Natural killer cell (primary cell): ENCODE measurements around the gene RANGAP1. TPM values are rescaled to one million over a fixed set of nuclear protein-coding genes. Genes with fewer than 3 reads are reported as not detected.
A peak's percentile ranks its signal among the peaks of the same experiment; 100 is the strongest.

Source experiments
- ATAC-seq, 3 donors: fragments of 150-1000 bp in 2 of 3; fragments of 200-7000 bp in 1 of 3; cut with Tn5 transposase; 1 replicate in 1 of 3; 2 replicates in 2 of 3; pipeline ENCODE4 v1.10.0; 2021; ENCODE audit warnings: mild to moderate bottlenecking in 2 of 3, moderate library complexity in 2 of 3
- DNase-seq, 2 donors: peaks; one replicate each; pipeline versions ENCODE4 v3.0.0 to v3.0.0-alpha.2; 2013 to 2021; ENCODE audit warnings: mixed read lengths in 1 of 2
- H3K27ac ChIP-seq: one replicate; pipeline ENCODE4 v1.5.1; 2013; ENCODE audit warnings: mild to moderate bottlenecking, low read length
- H3K27me3 ChIP-seq: one replicate; pipeline ENCODE4 v1.6.1; 2013; ENCODE audit warnings: low read length; ENCODE audit not compliant: control insufficient read depth, insufficient read depth
- H3K36me3 ChIP-seq: one replicate; pipeline ENCODE4 v1.6.1; 2013; ENCODE audit warnings: low read length; ENCODE audit not compliant: control insufficient read depth, insufficient read depth
- H3K4me1 ChIP-seq: one replicate; pipeline ENCODE4 v1.6.1; 2013; ENCODE audit warnings: low read length; ENCODE audit not compliant: control insufficient read depth, insufficient read depth
- H3K4me3 ChIP-seq: one replicate; pipeline ENCODE4 v1.5.1; 2013; ENCODE audit warnings: low read length
- H3K9me3 ChIP-seq: one replicate; pipeline ENCODE4 v1.6.1; 2013; ENCODE audit warnings: low read length; ENCODE audit not compliant: control insufficient read depth, insufficient read depth
- H3K27ac Mint-ChIP-seq, 2 donors: one replicate each; pipeline ENCODE4 v1.8.0; 2022; ENCODE audit warnings: mild to moderate bottlenecking in 2 of 2, mixed read lengths in 2 of 2, moderate library complexity in 1 of 2
- H3K27me3 Mint-ChIP-seq, 2 donors: one replicate each; pipeline ENCODE4 v1.8.0; 2022; ENCODE audit warnings: low read depth in 2 of 2, mixed read lengths in 2 of 2
- H3K36me3 Mint-ChIP-seq: one replicate; pipeline ENCODE4 v1.8.0; 2022; ENCODE audit warnings: mixed read lengths
- H3K4me1 Mint-ChIP-seq, 2 donors: one replicate each; pipeline ENCODE4 v1.8.0; 2022; ENCODE audit warnings: mixed read lengths in 2 of 2
- H3K4me3 Mint-ChIP-seq: one replicate; pipeline ENCODE4 v1.8.0; 2022; ENCODE audit warnings: mild to moderate bottlenecking, moderate library complexity, mixed read lengths
- H3K9me3 Mint-ChIP-seq, 2 donors: one replicate each; pipeline ENCODE4 v1.8.0; 2022; ENCODE audit warnings: mixed read lengths in 2 of 2
- WGBS: methylation state at CpG from one replicate; pipeline ENCODE4 v1.1.7; 2013; ENCODE audit warnings: missing lambda C conversion rate; ENCODE audit not compliant: insufficient coverage; 5-methylcytosine and 5-hydroxymethylcytosine counted together
- intact Hi-C: fragments of 100-400 bp; cut with micrococcal nuclease; formaldehyde crosslinking; loops from one replicate; pipeline ENCODE4 v1.14.2; 2022
- total RNA-seq, 4 donors: library from RNA; stranded (reverse); fragments of 120-200 nt in 1 of 4; gene quantifications; one replicate each; pipeline versions ENCODE4 v1.2.3 to v1.2.4, GENCODE V29; 2013 to 2022
- TF ChIP-seq, protein P1 (sequence below): fragments of 200-600 bp; IDR thresholded peaks from one replicate; pipeline ENCODE4 v1.8.0; 2022; ENCODE audit warnings: antibody characterized with exemption

RANGAP1 gene
- total RNA-seq, 3 donors from 2014 or later (not counting 1 experiment from before 2014, with no cell fraction given) = 44.0 to 54.2 (median 54.0) TPM

DNA sequence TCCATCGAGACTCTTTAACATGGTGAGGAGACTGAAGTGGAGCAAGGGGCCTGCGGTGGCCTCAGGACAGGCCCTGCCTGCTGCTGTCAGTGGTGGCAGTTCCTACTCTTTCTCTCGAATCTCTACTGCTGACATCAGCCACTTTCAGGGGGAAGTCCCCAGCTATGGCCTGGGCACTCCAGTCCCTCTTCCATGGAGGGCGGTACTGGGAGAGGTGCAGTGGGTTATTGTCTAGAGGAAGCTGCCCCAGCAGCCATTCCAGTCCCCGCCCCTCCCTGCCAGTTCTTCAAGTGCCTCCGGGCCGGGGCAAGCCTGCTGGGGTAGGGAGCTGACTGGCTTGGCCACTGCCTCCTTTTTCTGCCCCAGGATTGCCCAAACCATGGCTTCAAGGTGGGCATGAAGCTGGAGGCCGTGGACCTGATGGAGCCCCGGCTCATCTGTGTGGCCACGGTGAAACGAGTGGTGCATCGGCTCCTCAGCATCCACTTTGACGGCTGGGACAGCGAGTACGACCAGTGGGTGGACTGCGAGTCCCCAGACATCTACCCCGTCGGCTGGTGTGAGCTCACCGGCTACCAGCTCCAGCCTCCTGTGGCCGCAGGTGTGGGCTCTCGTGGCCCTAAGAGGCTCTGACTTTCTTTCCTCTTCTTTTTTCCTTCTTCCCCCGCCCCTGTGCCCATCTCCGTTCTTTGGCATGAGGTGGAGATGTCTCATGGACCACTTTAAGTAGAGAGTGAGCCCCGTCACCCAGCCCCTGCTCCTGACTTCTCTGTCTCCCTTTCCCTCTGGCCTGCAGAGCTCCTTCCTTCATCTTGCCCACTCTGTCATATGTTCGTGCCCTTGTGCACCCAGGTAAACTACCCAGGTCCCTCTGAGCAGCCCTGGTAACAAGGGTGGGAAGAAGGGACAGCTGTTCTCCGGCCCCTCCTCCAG lies 59.0 kb downstream of the RANGAP1 start:
- DNase-seq (no peak), ATAC-seq (no peak)
- H3K27ac ChIP-seq = no peak overlapping the region
- no peaks in the 10 kb centered on the region for H3K4me1 ChIP-seq
- intact Hi-C loops = no loop called here
- peaks cover 58% of the 10 kb centered on the region for H3K36me3 ChIP-seq
- no peaks in the 10 kb centered on the region for H3K27me3 ChIP-seq
- H3K4me3 Mint-ChIP-seq = no peak overlapping the region
- no peaks in the 10 kb centered on the region for H3K4me1 Mint-ChIP-seq
- no peaks in the 10 kb centered on the region for H3K9me3 ChIP-seq
- no peaks in the 10 kb centered on the region for H3K9me3 Mint-ChIP-seq
- TF ChIP-seq, protein P1, sequence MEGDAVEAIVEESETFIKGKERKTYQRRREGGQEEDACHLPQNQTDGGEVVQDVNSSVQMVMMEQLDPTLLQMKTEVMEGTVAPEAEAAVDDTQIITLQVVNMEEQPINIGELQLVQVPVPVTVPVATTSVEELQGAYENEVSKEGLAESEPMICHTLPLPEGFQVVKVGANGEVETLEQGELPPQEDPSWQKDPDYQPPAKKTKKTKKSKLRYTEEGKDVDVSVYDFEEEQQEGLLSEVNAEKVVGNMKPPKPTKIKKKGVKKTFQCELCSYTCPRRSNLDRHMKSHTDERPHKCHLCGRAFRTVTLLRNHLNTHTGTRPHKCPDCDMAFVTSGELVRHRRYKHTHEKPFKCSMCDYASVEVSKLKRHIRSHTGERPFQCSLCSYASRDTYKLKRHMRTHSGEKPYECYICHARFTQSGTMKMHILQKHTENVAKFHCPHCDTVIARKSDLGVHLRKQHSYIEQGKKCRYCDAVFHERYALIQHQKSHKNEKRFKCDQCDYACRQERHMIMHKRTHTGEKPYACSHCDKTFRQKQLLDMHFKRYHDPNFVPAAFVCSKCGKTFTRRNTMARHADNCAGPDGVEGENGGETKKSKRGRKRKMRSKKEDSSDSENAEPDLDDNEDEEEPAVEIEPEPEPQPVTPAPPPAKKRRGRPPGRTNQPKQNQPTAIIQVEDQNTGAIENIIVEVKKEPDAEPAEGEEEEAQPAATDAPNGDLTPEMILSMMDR = no peak
- 97% methylated on average over 23 of the region's 26 CpGs for WGBS
- peak overlapping the region in 1 of 2 donors; percentile 59 for H3K27ac Mint-ChIP-seq
- H3K4me3 ChIP-seq = no peak overlapping the region
- H3K36me3 Mint-ChIP-seq = no peaks in the 10 kb centered on the region
- H3K27me3 Mint-ChIP-seq = no peaks in the 10 kb centered on the region

DNA sequence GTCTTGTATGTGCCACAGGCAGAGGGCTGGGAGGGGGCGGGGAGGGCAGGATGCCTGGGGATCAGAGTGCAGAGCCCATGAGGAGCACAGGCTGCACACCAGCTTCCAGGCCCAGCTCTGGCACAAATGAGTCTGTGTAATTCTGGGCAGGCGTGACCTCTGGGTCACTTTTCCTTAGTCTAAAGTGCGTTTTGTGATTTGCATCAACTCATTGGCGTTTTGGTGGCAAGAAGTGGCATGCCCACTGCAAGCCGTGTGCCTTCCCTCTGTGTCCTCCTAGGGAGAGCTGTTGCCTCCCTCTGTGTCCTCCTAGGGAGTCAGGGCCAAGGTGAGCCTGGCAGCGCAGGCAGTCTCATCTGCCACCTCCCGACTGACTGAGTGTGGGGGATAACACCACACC lies 62.5 kb downstream of the RANGAP1 start:
- TF ChIP-seq, protein P1 = no peak
- H3K27me3 ChIP-seq = no peaks in the 10 kb centered on the region
- H3K36me3 ChIP-seq = peaks cover 70% of the 10 kb centered on the region
- no peaks in the 10 kb centered on the region for H3K4me1 Mint-ChIP-seq
- DNase-seq (no peak), ATAC-seq (no peak)
- no peak overlapping the region for H3K4me3 Mint-ChIP-seq
- intact Hi-C loops = no loop called here
- H3K27me3 Mint-ChIP-seq = no peaks in the 10 kb centered on the region
- H3K27ac Mint-ChIP-seq = no peak overlapping the region
- 95% methylated on average over 6 of the region's 7 CpGs for WGBS
- H3K4me1 ChIP-seq = no peaks in the 10 kb centered on the region
- H3K9me3 Mint-ChIP-seq = no peaks in the 10 kb centered on the region
- H3K27ac ChIP-seq = no peak overlapping the region
- H3K9me3 ChIP-seq = no peaks in the 10 kb centered on the region
- H3K36me3 Mint-ChIP-seq = no peaks in the 10 kb centered on the region
- H3K4me3 ChIP-seq = no peak overlapping the region

DNA sequence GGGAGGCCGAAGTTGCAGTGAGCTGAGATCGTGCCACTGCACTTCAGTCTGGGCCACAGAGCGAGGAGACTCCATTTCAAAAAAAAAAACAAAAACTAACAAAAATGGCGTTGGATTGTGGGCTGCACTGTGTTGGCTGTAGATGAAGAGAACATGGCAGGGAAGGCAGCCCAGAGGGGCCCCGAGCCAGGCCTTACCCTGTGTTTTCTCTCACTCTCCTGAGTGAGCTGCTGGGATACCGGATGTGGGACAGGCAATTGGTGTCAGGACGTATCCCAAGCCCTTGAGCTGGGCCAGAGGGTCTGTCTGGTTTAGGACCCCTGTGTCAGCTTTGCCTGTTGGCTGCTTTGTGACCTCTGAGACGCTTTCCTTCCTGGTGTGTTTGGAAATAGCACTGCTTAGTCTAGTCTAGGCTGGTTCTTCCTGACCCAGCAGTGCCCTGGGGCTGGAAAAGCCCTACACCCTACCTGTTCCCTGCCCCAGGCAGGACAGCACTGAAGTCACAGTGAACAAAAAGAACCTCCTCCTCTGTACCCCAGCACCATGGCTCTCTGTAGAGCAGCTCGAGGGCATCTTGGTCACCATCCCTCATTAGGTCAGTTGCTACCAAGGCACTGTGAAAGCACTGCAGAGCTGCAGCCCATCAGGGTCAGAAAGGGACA lies 63.0 kb downstream of the RANGAP1 start:
- no peaks in the 10 kb centered on the region for H3K36me3 Mint-ChIP-seq
- Histone ChIP-seq H3K27me3 (no peaks in the 10 kb centered on the region), H3K9me3 (no peaks in the 10 kb centered on the region), H3K4me1 (peaks cover 2% of the 10 kb centered on the region), H3K4me3 (no peak overlapping the region), H3K27ac (no peak overlapping the region), H3K36me3 (peaks cover 67% of the 10 kb centered on the region)
- H3K4me3 Mint-ChIP-seq = no peak overlapping the region
- TF ChIP-seq, protein P1 = no peak
- H3K4me1 Mint-ChIP-seq = peaks cover 1 to 2% of the 10 kb centered on the region in 2 donors
- ATAC-seq (no peak), DNase-seq (no peak)
- 92% methylated on average over 8 of the region's 9 CpGs for WGBS
- H3K27me3 Mint-ChIP-seq = no peaks in the 10 kb centered on the region
- intact Hi-C loops = no loop called here
- H3K27ac Mint-ChIP-seq = no peak overlapping the region
- H3K9me3 Mint-ChIP-seq = no peaks in the 10 kb centered on the region
